IPS-18c (cell line): ENCODE results near the gene IFT52.

ENCODE experiments used
- H3K4me3 ChIP-seq: 2 replicates; pipeline ENCODE4 v1.7.0; 2013; ENCODE audit warnings: low read depth, mild to moderate bottlenecking, low read length, moderate library complexity; ENCODE audit not compliant: insufficient read depth
- H3K9me3 ChIP-seq: one replicate; pipeline ENCODE4 v1.6.1; 2013; ENCODE audit warnings: mild to moderate bottlenecking, low read length, moderate library complexity; ENCODE audit not compliant: control insufficient read depth, insufficient read depth

Gene IFT52, protein sequence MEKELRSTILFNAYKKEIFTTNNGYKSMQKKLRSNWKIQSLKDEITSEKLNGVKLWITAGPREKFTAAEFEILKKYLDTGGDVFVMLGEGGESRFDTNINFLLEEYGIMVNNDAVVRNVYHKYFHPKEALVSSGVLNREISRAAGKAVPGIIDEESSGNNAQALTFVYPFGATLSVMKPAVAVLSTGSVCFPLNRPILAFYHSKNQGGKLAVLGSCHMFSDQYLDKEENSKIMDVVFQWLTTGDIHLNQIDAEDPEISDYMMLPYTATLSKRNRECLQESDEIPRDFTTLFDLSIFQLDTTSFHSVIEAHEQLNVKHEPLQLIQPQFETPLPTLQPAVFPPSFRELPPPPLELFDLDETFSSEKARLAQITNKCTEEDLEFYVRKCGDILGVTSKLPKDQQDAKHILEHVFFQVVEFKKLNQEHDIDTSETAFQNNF

GRCh38 chr20:43590392-43591303 is at the start of gene IFT52:
IFT52 (plus strand) TSS chr20:43590937; CDS start chr20:43594699, 3,762 bp downstream.
- Histone ChIP-seq H3K9me3 (no peaks in the 10 kb centered on the region), H3K4me3 (peak within 1 kb of the TSS; percentile 93)

- no peak overlapping the region for H3K4me3 ChIP-seq
- H3K9me3 ChIP-seq = no peaks in the 10 kb centered on the region
Observed at GRCh38 chr20:43541214-43541613, 49.5 kb upstream of the IFT52 start.

DNA sequence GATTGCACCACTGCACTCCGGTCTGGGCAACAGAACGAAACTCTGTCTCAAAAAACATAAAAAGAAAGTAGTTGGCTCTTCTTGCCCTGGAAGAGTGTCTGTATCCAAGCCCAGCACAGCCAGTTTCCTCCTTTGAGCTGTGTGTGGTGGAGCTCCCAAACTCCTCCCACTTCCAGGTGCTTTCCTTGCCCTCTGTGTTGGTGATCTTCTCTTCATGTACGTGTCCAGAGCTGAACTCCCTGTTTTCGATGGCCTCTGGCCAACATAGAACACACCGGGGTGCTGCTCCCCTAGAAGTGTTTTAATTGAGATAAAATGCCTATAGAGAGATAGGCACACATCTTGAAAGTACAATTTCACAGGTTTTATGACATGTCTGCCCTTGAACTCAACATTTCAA is 48.6 kb upstream of the IFT52 start:
- no peaks in the 10 kb centered on the region for H3K9me3 ChIP-seq
- H3K4me3 ChIP-seq = no peak overlapping the region

GRCh38 chr20:43542674-43543073 is 48.1 kb upstream of the IFT52 start:
- H3K4me3 ChIP-seq = no peak overlapping the region
- no peaks in the 10 kb centered on the region for H3K9me3 ChIP-seq

DNA sequence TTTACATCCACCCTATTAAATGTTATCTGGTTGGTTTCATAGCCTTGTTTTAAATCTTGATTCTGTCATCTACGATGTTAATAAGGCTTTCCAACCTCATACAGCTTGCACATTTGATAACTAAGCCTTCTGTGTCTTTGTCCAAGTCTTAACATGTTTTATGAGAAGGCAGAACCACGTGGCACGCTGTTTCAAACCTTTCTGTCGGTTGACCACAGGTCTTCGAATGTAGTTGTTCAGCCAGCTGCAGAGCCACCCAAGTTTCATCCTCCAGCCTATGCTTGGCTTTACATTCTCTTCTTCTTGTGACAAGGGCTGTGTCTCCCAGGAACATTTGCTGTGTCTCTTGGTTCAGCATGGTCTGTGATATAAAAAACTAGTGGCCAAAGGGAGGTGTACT is 47.6 kb upstream of the IFT52 start:
- no peaks in the 10 kb centered on the region for H3K9me3 ChIP-seq
- H3K4me3 ChIP-seq = no peak overlapping the region

- H3K4me3 ChIP-seq = no peak overlapping the region
- H3K9me3 ChIP-seq = no peaks in the 10 kb centered on the region
Observed at GRCh38 chr20:43544501-43544900, 46.2 kb upstream of the IFT52 start.

GRCh38 chr20:43545837-43546578 is 44.7 kb upstream of the IFT52 start:
- H3K9me3 ChIP-seq = no peaks in the 10 kb centered on the region
- no peak overlapping the region for H3K4me3 ChIP-seq

DNA sequence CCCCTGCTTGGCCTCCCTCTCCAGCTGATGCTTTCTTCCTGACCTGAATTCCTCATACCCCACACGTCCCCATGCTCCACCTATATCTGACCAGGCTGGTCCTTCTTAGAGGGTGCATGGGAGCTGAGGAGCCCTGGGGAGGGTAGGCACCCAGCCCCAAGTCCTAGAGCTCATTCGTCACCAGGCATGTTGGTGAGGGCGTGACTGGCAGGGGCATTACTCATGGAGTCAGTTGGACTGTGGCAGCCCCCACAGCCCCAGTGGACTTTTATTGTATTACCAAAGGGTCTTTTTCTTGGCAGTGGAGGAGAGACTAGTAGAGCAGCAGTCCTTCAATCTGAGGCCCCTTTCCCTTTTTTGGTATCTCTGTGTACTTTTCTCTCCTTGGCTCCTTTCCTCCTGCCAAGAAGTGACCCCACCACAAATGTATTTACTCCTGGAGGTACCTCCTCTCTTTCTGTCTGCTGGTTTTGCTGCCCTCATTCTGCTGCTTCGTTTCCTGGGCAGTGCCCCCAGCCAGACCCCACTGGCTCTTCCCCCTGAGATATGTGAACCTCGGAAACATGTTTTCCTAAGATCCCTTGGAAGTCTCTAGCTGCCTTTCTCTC is 42.4 kb upstream of the IFT52 start:
- no peaks in the 10 kb centered on the region for H3K9me3 ChIP-seq
- H3K4me3 ChIP-seq = no peak overlapping the region

DNA sequence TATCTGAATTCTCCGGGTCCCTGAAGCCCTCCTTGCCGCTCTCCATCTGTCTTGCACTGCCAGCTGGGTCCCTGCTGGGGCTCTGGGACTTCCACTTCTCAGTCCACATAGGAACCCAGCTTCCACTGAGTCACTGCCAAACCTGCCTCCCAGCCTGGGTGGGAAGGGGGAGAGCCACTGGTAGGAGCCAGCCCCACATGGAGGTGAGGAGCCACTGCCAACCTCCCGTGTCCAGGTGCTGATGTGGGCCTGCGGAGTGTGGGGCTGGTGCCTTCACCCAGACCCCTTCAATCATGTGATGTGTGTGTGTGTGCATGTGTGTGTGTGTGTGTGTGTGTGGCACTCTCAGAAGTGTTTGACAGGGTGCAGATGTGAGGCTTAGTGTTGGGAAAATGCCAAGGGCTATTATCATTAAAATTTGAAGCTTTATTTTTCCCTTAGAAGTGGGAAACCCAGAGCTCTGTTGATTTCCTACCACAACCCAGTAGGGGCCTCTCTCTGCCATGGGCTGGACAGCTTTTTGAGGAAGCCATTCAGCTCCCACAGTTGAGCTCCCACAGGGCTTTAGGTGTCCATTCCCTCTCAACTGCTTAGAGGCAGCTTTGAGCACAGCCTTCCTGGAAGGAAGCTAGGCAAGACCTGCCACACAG is 41.2 kb upstream of the IFT52 start:
- Histone ChIP-seq H3K9me3 (no peaks in the 10 kb centered on the region), H3K4me3 (no peak overlapping the region)

DNA sequence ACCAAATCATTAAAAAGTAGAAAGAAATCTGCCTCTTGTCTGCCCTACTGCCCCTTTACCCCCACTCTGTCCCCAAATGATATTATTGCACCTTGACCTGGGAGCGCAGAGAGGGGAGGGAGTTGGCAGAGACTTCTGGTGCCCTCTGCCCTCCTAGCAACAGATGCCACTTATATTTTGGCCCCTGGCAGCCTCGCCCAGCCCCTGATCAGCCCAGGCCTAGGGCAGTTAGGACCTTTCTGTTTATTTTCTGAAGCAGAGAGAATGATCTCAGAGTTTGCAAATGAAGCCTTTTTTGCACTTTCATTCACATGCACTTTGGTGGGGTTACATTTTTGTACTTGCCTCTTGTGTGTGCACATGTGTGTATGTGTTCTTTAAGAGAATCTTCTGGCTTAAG is 40.3 kb upstream of the IFT52 start:
- no peak overlapping the region for H3K4me3 ChIP-seq
- H3K9me3 ChIP-seq = no peaks in the 10 kb centered on the region

- Histone ChIP-seq H3K9me3 (no peaks in the 10 kb centered on the region), H3K4me3 (no peak overlapping the region)
Observed at GRCh38 chr20:43554369-43554768, 36.4 kb upstream of the IFT52 start.

GRCh38 chr20:43558412-43559146 is 32.2 kb upstream of the IFT52 start, which contains the start of gene SGK2:
SGK2 (plus strand) TSS chr20:43559027; CDS start chr20:43566496, 7,469 bp downstream.
- no peaks in the 10 kb centered on the region for H3K9me3 ChIP-seq
- no peak within 1 kb of the TSS for H3K4me3 ChIP-seq

- Histone ChIP-seq H3K9me3 (no peaks in the 10 kb centered on the region), H3K4me3 (no peak overlapping the region)
Observed at GRCh38 chr20:43559147-43559987, 31.4 kb upstream of the IFT52 start.

DNA sequence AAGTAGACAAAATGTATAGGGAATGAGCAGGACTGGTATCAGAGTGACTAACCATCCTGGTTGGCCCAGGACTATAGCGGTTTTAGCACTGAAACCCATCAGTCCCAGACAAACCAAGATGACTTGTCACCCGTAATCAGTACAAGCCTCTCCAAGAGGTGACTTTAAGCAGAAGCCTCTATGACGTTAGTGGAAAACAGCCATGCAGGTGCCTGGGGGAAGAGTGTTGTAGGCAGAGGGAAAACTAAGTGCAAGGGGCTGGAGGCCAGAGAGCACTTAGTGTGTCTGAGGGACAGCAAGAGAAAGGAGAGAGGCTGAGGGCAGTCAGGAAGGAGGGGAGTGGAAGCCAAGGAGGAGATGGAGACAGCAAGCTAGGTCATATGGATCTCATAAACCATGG is 29.8 kb upstream of the IFT52 start:
- no peaks in the 10 kb centered on the region for H3K9me3 ChIP-seq
- H3K4me3 ChIP-seq = no peak overlapping the region

DNA sequence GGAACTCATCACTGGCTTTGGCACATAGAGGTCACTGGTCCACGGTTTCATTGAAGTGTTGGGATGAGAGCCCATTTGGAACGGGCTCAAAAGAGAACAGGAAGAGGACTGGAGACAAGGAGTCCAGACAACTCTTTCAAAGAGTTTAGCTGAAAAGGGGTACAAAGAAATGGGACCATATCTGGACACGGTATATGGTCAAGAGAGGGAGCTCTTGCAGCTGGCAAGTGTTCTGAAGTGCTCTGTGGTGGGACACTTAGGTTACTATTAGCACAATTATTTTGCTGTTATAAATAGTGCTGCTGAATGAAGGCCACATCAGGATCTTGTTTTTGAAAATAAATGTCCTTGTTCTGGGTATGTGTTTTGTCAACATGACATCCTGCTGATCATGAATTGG is 27.3 kb upstream of the IFT52 start:
- no peak overlapping the region for H3K4me3 ChIP-seq

More for the DNA sequence above, 27.3 kb upstream of the IFT52 start:
- H3K9me3 ChIP-seq = no peaks in the 10 kb centered on the region
